HL-60 (cell line): ENCODE results near the gene GRAMD4.

Experiments used
- CTCF ChIP-seq: IDR thresholded peaks from one replicate; pipeline ENCODE4 v1.5.1; 2011; ENCODE audit warnings: low read length, control low read depth, inconsistent platforms; ENCODE audit not compliant: insufficient read depth
- GABPA ChIP-seq: IDR thresholded peaks from 2 replicates; pipeline ENCODE4 v1.6.1; 2012; ENCODE audit warnings: low read depth
- POLR2AphosphoS5 ChIP-seq: IDR thresholded peaks from 2 replicates; pipeline ENCODE4 v1.6.1; 2012; ENCODE audit warnings: low read depth
- SPI1 ChIP-seq: IDR thresholded peaks from 2 replicates; pipeline ENCODE4 v1.6.1; 2012; ENCODE audit warnings: low read depth, mild to moderate bottlenecking, borderline replicate concordance
- TF ChIP-seq, protein P1 (sequence below): IDR thresholded peaks from 2 replicates; pipeline ENCODE4 v1.6.1; 2012; ENCODE audit warnings: low read depth; ENCODE audit not compliant: insufficient replicate concordance

DNA sequence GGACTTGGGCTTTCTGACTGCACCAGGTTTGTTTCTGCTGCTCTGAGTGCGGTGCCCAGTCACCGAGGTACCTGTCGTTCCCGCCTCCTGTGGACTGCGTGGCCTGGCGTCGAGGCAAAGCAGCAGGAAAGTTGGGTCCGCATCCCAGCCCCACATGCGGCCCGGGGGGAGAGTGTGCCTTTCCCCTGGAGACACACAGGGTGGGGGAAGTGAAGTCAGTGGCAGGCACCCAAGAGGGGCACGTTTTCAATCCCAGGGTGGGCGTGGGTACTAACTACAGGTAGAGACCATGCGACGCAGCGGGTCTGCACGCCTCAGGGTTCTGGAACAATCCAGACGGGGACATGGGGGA is 25.3 kb upstream of the GRAMD4 start:
- TF ChIP-seq CTCF: no peak
- TF ChIP-seq, protein P1, sequence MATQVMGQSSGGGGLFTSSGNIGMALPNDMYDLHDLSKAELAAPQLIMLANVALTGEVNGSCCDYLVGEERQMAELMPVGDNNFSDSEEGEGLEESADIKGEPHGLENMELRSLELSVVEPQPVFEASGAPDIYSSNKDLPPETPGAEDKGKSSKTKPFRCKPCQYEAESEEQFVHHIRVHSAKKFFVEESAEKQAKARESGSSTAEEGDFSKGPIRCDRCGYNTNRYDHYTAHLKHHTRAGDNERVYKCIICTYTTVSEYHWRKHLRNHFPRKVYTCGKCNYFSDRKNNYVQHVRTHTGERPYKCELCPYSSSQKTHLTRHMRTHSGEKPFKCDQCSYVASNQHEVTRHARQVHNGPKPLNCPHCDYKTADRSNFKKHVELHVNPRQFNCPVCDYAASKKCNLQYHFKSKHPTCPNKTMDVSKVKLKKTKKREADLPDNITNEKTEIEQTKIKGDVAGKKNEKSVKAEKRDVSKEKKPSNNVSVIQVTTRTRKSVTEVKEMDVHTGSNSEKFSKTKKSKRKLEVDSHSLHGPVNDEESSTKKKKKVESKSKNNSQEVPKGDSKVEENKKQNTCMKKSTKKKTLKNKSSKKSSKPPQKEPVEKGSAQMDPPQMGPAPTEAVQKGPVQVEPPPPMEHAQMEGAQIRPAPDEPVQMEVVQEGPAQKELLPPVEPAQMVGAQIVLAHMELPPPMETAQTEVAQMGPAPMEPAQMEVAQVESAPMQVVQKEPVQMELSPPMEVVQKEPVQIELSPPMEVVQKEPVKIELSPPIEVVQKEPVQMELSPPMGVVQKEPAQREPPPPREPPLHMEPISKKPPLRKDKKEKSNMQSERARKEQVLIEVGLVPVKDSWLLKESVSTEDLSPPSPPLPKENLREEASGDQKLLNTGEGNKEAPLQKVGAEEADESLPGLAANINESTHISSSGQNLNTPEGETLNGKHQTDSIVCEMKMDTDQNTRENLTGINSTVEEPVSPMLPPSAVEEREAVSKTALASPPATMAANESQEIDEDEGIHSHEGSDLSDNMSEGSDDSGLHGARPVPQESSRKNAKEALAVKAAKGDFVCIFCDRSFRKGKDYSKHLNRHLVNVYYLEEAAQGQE: no peak
- TF ChIP-seq SPI1: no peak
- no peak for TF ChIP-seq POLR2AphosphoS5
- no peak for TF ChIP-seq GABPA
